Hepatic stellate cell (primary cell): ENCODE data around the gene ZBTB40.
A peak's percentile ranks its signal among the peaks of the same experiment; 100 is the strongest.

Experiments
- DNase-seq: peaks from one replicate; pipeline ENCODE4 v3.0.0; 2011; ENCODE audit warnings: low spot score

Gene ZBTB40

GRCh38 chr1:22503721-22504410, 52.2 kb downstream of the ZBTB40 start:
- DNase-seq, result peak; percentile 21

- no peak for DNase-seq
Measured at GRCh38 chr1:22506130-22506692, 54.6 kb downstream of the ZBTB40 start.

- no peak for DNase-seq
Measured at GRCh38 chr1:22507587-22507986, 55.9 kb downstream of the ZBTB40 start.

GRCh38 chr1:22508329-22508728, 56.7 kb downstream of the ZBTB40 start:
- no peak for DNase-seq

GRCh38 chr1:22508991-22509390, 57.3 kb downstream of the ZBTB40 start:
- no peak for DNase-seq

GRCh38 chr1:22509815-22510214, 58.2 kb downstream of the ZBTB40 start:
- DNase-seq, result no peak

- no peak for DNase-seq
Measured at GRCh38 chr1:22512873-22513272, 61.2 kb downstream of the ZBTB40 start.

- DNase-seq, result no peak
Measured at GRCh38 chr1:22516906-22517571, 65.4 kb downstream of the ZBTB40 start.

- no peak for DNase-seq
Measured at GRCh38 chr1:22517956-22518355, 66.3 kb downstream of the ZBTB40 start.

GRCh38 chr1:22518379-22518778, 66.7 kb downstream of the ZBTB40 start:
- no peak for DNase-seq

GRCh38 chr1:22520871-22521270, 69.2 kb downstream of the ZBTB40 start:
- DNase-seq, result no peak

GRCh38 chr1:22521692-22522091, 70.0 kb downstream of the ZBTB40 start:
- no peak for DNase-seq

GRCh38 chr1:22522221-22522743, 70.6 kb downstream of the ZBTB40 start:
- DNase-seq, result no peak

GRCh38 chr1:22524481-22524880, 72.8 kb downstream of the ZBTB40 start:
- no peak for DNase-seq

- DNase-seq, result no peak
Measured at GRCh38 chr1:22525211-22525610, 73.6 kb downstream of the ZBTB40 start.

- DNase-seq, result no peak
Measured at GRCh38 chr1:22525646-22526045, 74.0 kb downstream of the ZBTB40 start.

GRCh38 chr1:22526098-22526497, 74.4 kb downstream of the ZBTB40 start:
- no peak for DNase-seq

GRCh38 chr1:22526677-22527076, 75.0 kb downstream of the ZBTB40 start:
- no peak for DNase-seq

GRCh38 chr1:22527122-22527521, 75.5 kb downstream of the ZBTB40 start:
- no peak for DNase-seq

GRCh38 chr1:22527555-22528296, 76.1 kb downstream of the ZBTB40 start:
- no peak for DNase-seq

- DNase-seq, result no peak
Measured at GRCh38 chr1:22528451-22528850, 76.8 kb downstream of the ZBTB40 start.

GRCh38 chr1:22529901-22530621, 78.4 kb downstream of the ZBTB40 start:
- peak; percentile 53 for DNase-seq
